IPS-18a (cell line): ENCODE results near the gene C1RL.
"Not testable (repeated sequence)": the region's sequence is repeated elsewhere in the genome, so short reads cannot be mapped to it uniquely, and the experiment has no call there.

Experiments
- H3K27ac ChIP-seq: one replicate; pipeline ENCODE4 v1.5.1; 2013; ENCODE audit warnings: low read length
- H3K27me3 ChIP-seq: one replicate; pipeline ENCODE4 v1.6.1; 2013; ENCODE audit warnings: mild to moderate bottlenecking, low read length; ENCODE audit not compliant: control insufficient read depth, insufficient read depth
- H3K36me3 ChIP-seq: one replicate; pipeline ENCODE4 v1.6.1; 2013; ENCODE audit warnings: low read depth, low read length; ENCODE audit not compliant: control insufficient read depth
- H3K4me1 ChIP-seq: one replicate; pipeline ENCODE4 v1.6.1; 2013; ENCODE audit warnings: low read depth, low read length; ENCODE audit not compliant: control insufficient read depth
- H3K4me3 ChIP-seq: one replicate; pipeline ENCODE4 v1.5.1; 2013; ENCODE audit warnings: low read length
- H3K9ac ChIP-seq: one replicate; pipeline ENCODE4 v1.6.1; 2013; ENCODE audit warnings: mild to moderate bottlenecking, low read length, moderate library complexity
- H3K9me3 ChIP-seq: one replicate; pipeline ENCODE4 v1.6.1; 2013; ENCODE audit warnings: low read depth, low read length; ENCODE audit not compliant: control insufficient read depth

The C1RL gene

GRCh38 chr12:7109572-7109920, 532 bp upstream of the C1RL start:
- Histone ChIP-seq H3K9ac (peak overlapping the region; percentile 80), H3K27ac (no peak overlapping the region), H3K9me3 (no peaks in the 10 kb centered on the region), H3K27me3 (no peaks in the 10 kb centered on the region), H3K36me3 (no peaks in the 10 kb centered on the region), H3K4me1 (no peaks in the 10 kb centered on the region), H3K4me3 (no peak overlapping the region)

GRCh38 chr12:7108003-7108795, 815 bp downstream of the C1RL start:
- Histone ChIP-seq H3K36me3 (no peaks in the 10 kb centered on the region), H3K27me3 (no peaks in the 10 kb centered on the region), H3K4me3 (peak overlapping the region; percentile 91), H3K9ac (peak overlapping the region; percentile 80), H3K27ac (peak overlapping the region; percentile 49), H3K9me3 (no peaks in the 10 kb centered on the region), H3K4me1 (no peaks in the 10 kb centered on the region)

- H3K4me3 ChIP-seq, result peak overlapping the region; percentile 91
- no peaks in the 10 kb centered on the region for H3K36me3 ChIP-seq
- H3K27me3 ChIP-seq, result no peaks in the 10 kb centered on the region
- H3K9ac ChIP-seq, result peak overlapping the region; percentile 80
- H3K4me1 ChIP-seq, result no peaks in the 10 kb centered on the region
- H3K9me3 ChIP-seq, result no peaks in the 10 kb centered on the region
- H3K27ac ChIP-seq, result no peak overlapping the region
These were observed 1.4 kb downstream of the C1RL start for GRCh38 chr12:7107636-7108002.

GRCh38 chr12:7107181-7107580, 1.8 kb downstream of the C1RL start:
- not testable (repeated sequence) for H3K9me3 ChIP-seq, H3K27me3 ChIP-seq, H3K4me1 ChIP-seq, H3K4me3 ChIP-seq, H3K9ac ChIP-seq, H3K36me3 ChIP-seq, H3K27ac ChIP-seq

GRCh38 chr12:7106082-7106481, 2.9 kb downstream of the C1RL start:
- H3K36me3 ChIP-seq, result no peaks in the 10 kb centered on the region
- H3K4me3 ChIP-seq, result no peak overlapping the region
- no peaks in the 10 kb centered on the region for H3K4me1 ChIP-seq
- no peak overlapping the region for H3K9ac ChIP-seq
- H3K9me3 ChIP-seq, result no peaks in the 10 kb centered on the region
- H3K27me3 ChIP-seq, result no peaks in the 10 kb centered on the region
- no peak overlapping the region for H3K27ac ChIP-seq

GRCh38 chr12:7103837-7104584, 5.0 kb downstream of the C1RL start:
- Histone ChIP-seq H3K4me3 (no peak overlapping the region), H3K36me3 (peaks cover 4% of the 10 kb centered on the region), H3K9me3 (no peaks in the 10 kb centered on the region), H3K9ac (no peak overlapping the region), H3K27ac (no peak overlapping the region), H3K4me1 (no peaks in the 10 kb centered on the region), H3K27me3 (no peaks in the 10 kb centered on the region)

GRCh38 chr12:7102582-7102981, 6.4 kb downstream of the C1RL start:
- H3K4me1 ChIP-seq, result no peaks in the 10 kb centered on the region
- no peak overlapping the region for H3K4me3 ChIP-seq
- H3K36me3 ChIP-seq, result peaks cover 7% of the 10 kb centered on the region
- no peaks in the 10 kb centered on the region for H3K9me3 ChIP-seq
- H3K9ac ChIP-seq, result no peak overlapping the region
- H3K27ac ChIP-seq, result no peak overlapping the region
- no peaks in the 10 kb centered on the region for H3K27me3 ChIP-seq

- Histone ChIP-seq H3K9ac (no peak overlapping the region), H3K27ac (no peak overlapping the region), H3K4me1 (no peaks in the 10 kb centered on the region), H3K27me3 (no peaks in the 10 kb centered on the region), H3K9me3 (no peaks in the 10 kb centered on the region), H3K4me3 (no peak overlapping the region), H3K36me3 (peaks cover 7% of the 10 kb centered on the region)
These were observed 7.3 kb downstream of the C1RL start for GRCh38 chr12:7101694-7102131.

GRCh38 chr12:7101047-7101693, 7.8 kb downstream of the C1RL start:
- peaks cover 7% of the 10 kb centered on the region for H3K36me3 ChIP-seq
- no peaks in the 10 kb centered on the region for H3K27me3 ChIP-seq
- H3K9ac ChIP-seq, result no peak overlapping the region
- H3K27ac ChIP-seq, result no peak overlapping the region
- H3K4me3 ChIP-seq, result no peak overlapping the region
- no peaks in the 10 kb centered on the region for H3K4me1 ChIP-seq
- no peaks in the 10 kb centered on the region for H3K9me3 ChIP-seq

GRCh38 chr12:7100239-7100638, 8.8 kb downstream of the C1RL start:
- Histone ChIP-seq H3K4me1 (no peaks in the 10 kb centered on the region), H3K9ac (no peak overlapping the region)

GRCh38 chr12:7099290-7099996, 9.6 kb downstream of the C1RL start:
- H3K27me3 ChIP-seq, result no peaks in the 10 kb centered on the region
- no peaks in the 10 kb centered on the region for H3K4me1 ChIP-seq
- H3K36me3 ChIP-seq, result peaks cover 7% of the 10 kb centered on the region
- no peak overlapping the region for H3K27ac ChIP-seq
- H3K4me3 ChIP-seq, result no peak overlapping the region
- H3K9ac ChIP-seq, result no peak overlapping the region
- H3K9me3 ChIP-seq, result no peaks in the 10 kb centered on the region

More at GRCh38 chr12:7100239-7100638, 8.8 kb downstream of the C1RL start:
- no peaks in the 10 kb centered on the region for H3K9me3 ChIP-seq
- H3K4me3 ChIP-seq, result no peak overlapping the region
- peaks cover 7% of the 10 kb centered on the region for H3K36me3 ChIP-seq
- no peaks in the 10 kb centered on the region for H3K27me3 ChIP-seq
- H3K27ac ChIP-seq, result no peak overlapping the region
